Uterus (tissue), 2 donors: ENCODE data around the gene PIWIL4.

ENCODE experiments used
- CTCF ChIP-seq, 4 experiments: fragments of 200-600 bp in 2 of 4; fragments of 450-650 bp in 2 of 4; sonication (generic) in 2 of 4; IDR thresholded peaks; one replicate each; pipeline ENCODE4 v1.5.1; 2016 to 2019; ENCODE audit warnings: antibody characterized with exemption in 4 of 4, mild to moderate bottlenecking in 2 of 4, moderate library complexity in 1 of 4
- POLR2A ChIP-seq, 2 donors: fragments of 450-650 bp; IDR thresholded peaks; one replicate each; pipeline ENCODE4 v1.6.1; 2016; ENCODE audit warnings: antibody characterized with exemption in 2 of 2, mild to moderate bottlenecking in 1 of 2, moderate library complexity in 1 of 2

- TF ChIP-seq CTCF (IDR thresholded peaks at IDR 0.05) = no peak
- no peak for TF ChIP-seq POLR2A (IDR thresholded peaks at IDR 0.05)
Measured at GRCh38 chr11:94632356-94632755, 65.2 kb downstream of the PIWIL4 start.
